GM10847 (cell line): ENCODE results near the gene RALGPS2.

Experiments used
- POLR2A ChIP-seq: IDR thresholded peaks from 2 replicates; pipeline ENCODE4 v1.6.1; 2011; ENCODE audit not compliant: insufficient read length; ENCODE audit errors: extremely low read depth

The RALGPS2 gene

GRCh38 chr1:178934546-178934945 lies 209.5 kb downstream of the RALGPS2 start:
- no peak for TF ChIP-seq POLR2A

DNA sequence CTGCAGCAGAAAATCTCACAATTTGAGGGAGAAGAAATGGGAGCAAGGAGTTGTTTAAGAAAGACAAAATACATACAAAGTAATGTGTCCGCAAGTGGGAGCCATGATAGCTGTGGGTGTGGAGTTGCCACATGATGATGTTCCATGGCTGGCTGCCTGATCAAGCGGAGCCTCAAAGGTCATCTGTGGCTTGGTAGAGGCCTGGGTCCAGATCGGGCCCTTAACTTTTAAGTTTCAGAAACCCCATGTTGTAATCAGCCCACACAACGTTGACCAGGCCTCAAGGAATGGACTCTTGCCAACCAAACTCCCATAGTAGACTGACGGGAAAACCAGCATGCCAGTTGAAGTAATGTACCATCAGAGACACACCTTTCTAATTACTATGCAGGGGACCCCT lies 210.6 kb downstream of the RALGPS2 start:
- no peak for TF ChIP-seq POLR2A

DNA sequence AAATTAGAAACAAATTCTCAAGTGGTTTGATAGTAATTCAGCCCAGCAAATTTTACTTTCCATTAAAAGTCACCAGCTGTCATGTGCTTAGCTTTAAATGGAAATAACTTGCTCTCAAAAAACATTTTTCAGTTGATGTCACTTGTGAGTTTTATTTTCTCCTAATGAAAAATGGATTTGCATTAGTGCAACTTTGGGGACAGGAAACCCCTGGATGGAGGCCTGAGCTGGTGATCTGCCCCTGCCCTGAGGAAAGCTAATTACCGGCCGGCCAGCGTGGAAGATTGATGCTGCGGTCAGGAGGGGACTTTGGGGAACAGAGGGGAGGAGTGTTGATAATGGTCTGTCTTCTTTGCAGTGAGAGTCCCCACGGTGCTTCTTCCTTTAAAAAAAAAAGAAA lies 212.7 kb downstream of the RALGPS2 start:
- no peak for TF ChIP-seq POLR2A

GRCh38 chr1:178938101-178938958 lies 213.3 kb downstream of the RALGPS2 start:
- no peak for TF ChIP-seq POLR2A

- TF ChIP-seq POLR2A: no peak
These were observed 213.9 kb downstream of the RALGPS2 start for GRCh38 chr1:178938959-178939317.

GRCh38 chr1:178939338-178940067 lies 214.5 kb downstream of the RALGPS2 start:
- TF ChIP-seq POLR2A: no peak

DNA sequence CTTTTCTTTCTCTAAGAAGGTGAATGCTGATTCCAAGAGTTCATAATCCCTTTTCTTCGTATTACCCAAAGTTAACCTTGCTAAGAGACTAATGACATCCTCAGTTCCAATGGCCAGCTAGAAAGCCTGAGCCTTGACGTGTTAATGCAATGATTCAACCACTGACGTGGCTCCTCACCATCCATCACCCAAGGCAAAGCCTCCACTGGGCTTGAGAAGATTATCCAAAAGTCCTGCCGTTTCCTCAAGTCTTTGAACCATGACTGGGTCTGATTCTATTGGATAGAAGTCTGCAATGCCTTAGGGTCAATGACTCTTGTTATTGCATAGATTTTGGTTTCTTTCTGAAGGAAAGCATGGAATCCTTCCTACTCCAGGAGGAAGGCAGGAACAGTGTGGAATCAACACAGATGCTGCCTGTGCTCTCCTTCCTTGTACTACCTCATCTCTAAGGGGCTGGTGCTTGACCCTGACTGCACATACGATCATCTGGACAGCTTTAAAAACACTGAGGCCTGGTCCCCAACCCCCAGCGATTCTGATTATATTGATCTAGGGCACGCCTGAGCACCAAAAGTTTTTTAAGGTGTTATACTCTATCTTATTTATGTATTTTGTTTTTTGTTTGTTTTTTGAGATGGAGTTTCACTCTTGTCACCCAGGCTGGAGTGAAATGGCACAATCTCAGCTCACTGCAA lies 215.2 kb downstream of the RALGPS2 start:
- TF ChIP-seq POLR2A: no peak

DNA sequence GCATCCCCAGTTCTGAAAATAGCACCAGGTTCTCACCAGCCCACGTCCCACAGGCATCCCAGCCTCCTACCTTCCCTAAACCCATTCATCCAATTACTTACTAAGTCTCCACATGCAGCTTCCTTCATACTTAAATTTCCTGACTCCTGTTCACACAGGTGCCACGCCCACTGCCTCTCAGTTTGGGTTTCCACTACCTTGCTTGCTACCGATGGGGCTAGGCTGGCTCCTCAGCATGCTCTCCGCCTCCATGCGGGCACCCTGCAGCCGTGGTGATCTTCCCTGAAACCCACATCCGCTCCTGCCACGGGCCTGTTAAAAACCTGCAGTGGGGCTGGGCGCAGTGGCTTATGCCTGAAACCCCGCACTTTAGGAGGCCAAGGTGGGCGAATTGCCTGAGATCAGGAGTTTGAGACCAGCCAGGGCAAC lies 216.2 kb downstream of the RALGPS2 start:
- TF ChIP-seq POLR2A: no peak

- TF ChIP-seq POLR2A: no peak
These were observed 216.8 kb downstream of the RALGPS2 start for GRCh38 chr1:178941849-178942248.

DNA sequence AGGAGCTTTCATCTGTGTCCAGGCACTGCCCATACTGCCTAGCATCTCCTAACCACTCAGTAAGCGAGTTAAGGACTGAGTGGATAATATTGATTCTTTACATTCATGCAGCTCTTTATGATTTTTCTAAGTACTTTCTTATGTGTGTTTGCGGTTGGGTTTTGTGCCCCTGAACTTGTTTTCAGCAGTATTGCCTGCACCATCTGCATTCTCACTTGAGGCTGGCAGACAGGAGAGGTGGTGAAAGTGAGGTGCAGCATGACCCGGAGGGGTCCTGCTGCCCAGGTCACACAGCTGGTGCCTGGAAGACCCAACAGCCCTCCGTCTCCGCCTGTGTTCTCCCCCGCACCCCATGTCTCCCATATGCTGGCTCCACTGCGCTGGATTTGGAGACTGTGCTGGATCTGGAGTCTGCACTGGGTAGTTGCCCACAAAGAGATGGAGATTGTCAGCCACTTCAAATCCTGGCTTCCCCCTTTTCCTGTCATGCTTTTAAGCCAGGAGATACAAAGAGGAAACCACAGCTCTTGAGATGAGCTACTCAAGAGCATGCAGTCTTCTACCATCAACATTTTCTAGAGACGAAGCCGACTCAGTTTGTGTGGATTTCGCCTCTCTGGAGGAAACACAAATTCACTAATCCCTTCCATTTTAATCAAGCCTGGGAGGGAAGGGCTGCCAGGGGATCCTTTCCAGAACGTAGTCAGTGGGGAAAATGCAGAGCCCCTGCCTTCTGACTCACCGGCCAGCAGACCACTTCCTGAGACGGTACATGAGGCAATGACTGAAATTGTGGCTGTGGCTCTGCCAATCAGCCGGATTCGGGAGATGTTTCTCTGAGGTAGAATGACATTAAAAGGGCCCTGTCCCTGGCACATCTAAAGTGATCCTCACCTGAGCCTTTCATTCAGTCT lies 217.5 kb downstream of the RALGPS2 start:
- no peak for TF ChIP-seq POLR2A

DNA sequence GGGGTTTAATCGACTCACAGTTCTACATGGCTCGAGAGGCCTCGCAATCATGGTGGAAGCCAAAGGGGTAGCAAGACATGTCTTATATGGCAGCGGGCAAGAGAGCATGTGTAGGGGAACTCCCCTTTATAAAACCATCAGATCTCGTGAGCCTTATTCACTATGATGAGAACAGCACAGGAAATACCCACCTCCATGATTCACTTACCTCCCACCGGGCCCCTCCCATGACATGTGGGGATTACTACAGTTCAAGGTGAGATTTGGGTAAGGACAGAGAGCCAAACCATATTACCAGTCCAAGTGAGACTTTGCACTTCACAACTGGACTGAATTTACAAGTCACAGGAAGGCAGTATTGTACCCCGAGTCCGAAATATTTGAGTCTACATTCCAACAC lies 219.7 kb downstream of the RALGPS2 start:
- no peak for TF ChIP-seq POLR2A

GRCh38 chr1:178945763-178946266 lies 220.8 kb downstream of the RALGPS2 start:
- no peak for TF ChIP-seq POLR2A

DNA sequence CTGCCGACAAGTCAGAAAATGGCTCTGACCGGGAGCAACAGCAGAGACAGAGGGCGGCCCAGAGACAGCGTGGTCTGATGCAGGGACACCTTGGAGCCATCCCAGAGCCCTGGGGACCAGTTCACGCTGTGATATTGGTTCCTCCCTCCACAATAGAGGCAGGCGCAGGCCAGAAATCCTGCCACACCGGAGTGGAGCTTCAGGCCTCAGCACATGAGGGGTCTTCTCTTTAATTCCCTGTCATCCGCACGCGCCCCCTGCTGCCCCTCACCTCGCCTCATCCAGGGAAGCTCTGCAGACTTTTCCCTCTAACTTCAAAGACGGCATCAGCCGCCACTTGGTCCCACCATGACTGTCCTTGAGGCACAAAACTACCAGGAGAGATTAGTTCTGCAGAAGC lies 221.4 kb downstream of the RALGPS2 start:
- TF ChIP-seq POLR2A: no peak

- TF ChIP-seq POLR2A: no peak
These were observed 222.0 kb downstream of the RALGPS2 start for GRCh38 chr1:178946855-178947676.
